ENCODE data around the gene HERPUD2.

- TF ChIP-seq EZH2 (IDR thresholded peaks at IDR 0.05) (no peak), EZH2phosphoT487 (IDR thresholded peaks at IDR 0.05) (no peak)
- TF ChIP-seq, protein P1, sequence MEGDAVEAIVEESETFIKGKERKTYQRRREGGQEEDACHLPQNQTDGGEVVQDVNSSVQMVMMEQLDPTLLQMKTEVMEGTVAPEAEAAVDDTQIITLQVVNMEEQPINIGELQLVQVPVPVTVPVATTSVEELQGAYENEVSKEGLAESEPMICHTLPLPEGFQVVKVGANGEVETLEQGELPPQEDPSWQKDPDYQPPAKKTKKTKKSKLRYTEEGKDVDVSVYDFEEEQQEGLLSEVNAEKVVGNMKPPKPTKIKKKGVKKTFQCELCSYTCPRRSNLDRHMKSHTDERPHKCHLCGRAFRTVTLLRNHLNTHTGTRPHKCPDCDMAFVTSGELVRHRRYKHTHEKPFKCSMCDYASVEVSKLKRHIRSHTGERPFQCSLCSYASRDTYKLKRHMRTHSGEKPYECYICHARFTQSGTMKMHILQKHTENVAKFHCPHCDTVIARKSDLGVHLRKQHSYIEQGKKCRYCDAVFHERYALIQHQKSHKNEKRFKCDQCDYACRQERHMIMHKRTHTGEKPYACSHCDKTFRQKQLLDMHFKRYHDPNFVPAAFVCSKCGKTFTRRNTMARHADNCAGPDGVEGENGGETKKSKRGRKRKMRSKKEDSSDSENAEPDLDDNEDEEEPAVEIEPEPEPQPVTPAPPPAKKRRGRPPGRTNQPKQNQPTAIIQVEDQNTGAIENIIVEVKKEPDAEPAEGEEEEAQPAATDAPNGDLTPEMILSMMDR (IDR thresholded peaks at IDR 0.05) = no peak
These were observed 6.5 kb upstream of the HERPUD2 start for GRCh38 chr7:35701287-35701900.

All from neural progenitor cell (in vitro differentiated cells).